GM18907 (cell line): ENCODE results near the gene GRHL3.

ENCODE experiments used
- ATAC-seq: cut with Tn5 transposase; IDR thresholded peaks from one replicate; pipeline ENCODE4 v1.9.1; 2021; ENCODE audit warnings: mild to moderate bottlenecking, moderate library complexity; ENCODE audit not compliant: unreplicated experiment

GRHL3 gene

DNA sequence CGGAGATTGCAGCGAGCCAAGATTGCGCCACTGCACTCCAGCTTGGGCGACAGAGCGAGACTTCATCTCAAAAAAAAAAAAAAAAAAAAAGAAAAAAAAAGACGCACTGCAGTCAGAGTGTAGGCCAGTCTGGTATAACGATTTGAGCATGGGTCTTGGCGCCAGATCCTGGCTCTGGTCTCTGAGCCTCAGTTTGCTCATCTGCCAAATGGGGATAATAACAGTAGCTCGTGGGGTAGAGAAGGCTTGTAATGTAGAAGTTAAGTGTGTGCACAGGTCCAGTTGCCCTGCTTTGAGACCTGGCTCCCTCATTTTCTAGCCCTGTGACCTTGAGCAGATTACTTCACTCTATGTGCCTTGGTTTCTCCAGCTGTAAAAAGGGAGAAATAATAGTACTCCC lies 26.3 kb upstream of the GRHL3 start:
- ATAC-seq: no peak

DNA sequence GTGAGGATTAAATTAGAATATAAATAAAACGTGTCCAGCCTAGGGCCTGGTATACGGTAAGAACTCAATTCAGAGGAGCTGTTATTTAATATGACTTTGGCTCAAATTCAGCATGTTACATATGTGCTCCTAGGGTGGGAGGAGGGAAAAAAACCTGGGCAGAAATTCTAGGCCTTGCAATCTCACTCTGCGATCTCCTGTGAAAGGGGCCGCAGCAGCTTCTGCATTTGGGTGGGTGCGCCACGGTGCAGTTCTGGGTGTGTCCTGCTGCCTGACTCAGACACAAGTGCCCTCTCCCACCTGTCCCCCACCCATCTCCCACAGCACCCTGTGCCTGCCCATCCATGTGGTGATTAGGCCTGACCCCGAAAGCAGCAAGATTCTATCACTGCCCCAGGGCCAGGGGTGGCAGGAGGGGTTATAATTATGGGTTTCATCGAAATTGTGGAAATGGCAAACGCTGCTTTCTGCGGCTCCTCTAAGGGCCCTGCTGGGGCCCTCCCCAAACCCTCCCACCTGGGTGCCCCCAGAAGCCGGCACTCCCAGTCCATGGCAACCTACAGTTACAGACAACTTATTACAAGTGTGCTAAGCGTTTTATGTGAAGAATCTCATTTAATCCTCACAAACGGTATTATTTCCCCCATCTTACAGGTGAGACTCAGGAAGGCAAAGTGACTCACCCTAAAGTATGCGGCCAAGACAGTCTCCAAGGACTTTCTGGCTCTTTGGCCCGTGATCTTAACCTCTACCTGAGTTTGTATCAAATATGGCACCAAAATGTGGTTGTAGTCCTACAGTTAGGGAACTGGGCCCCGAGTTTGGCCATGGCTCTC lies 25.5 kb upstream of the GRHL3 start:
- ATAC-seq: no peak

GRCh38 chr1:24294228-24294672 lies 24.9 kb upstream of the GRHL3 start:
- ATAC-seq: no peak

DNA sequence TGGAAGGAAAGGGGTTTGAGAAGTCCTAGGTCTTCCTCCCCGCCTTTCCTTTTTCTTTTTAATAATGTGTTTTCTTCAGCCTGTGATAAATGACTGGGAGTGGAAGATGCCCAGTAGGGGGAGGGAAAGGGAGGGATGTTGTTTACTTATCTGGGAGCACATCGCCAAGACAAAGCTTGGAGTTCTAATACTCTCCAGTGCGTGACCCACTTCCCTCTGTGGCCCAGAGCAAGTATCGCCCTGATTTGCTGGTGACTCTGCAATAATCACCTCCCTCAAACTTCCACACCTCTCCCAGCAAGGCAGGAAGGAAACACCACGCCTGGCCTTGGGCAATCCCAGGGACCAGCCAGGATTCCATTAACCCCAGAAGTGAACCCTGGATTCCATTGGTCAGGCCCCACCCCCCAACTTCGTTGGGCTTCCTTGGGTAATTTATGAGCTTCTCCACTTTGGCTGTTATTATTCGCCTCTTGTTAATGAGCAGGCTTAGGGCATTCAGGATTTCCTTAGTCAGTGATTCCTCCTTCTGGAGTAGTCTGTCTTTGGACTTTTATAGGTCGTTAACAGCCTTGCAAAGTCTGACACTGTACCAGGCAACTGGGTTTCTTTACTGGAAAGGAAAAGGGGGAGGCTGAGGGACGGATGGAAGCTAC lies 24.3 kb upstream of the GRHL3 start:
- no peak for ATAC-seq

- ATAC-seq: no peak
Observed at GRCh38 chr1:24295535-24295934, 23.6 kb upstream of the GRHL3 start.

DNA sequence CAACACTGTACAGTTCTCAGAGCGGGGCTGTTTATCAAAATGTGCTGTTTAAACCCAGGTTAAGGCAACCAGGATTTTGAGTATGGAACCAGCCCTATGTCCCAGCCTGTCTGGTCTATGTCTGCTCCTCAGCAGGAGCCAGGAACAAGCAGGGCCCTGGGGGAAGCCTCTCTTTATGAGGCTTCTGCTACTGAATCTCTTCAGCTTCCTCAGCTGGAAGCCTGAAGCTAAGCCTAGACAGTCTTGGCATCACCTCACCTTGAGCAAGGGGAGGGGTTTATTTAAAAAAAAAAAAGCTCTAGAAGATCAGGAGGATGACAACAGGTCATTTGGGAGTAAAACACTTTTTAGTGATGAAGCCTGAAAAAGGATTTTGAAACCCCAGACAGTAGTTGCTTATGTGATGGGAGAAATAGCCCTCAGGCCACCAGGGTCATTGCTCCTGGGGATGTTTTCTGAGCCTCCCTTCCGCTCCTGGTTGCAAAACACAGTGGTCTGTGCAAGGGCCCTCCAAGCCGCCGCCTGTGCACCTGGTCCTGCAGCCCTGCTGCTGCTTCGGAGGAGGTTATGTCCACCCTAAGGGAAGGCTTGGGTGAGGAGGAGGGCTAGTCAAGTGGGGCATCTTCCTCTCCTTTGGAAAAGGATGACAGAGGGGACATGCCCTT lies 21.8 kb upstream of the GRHL3 start:
- ATAC-seq: no peak

DNA sequence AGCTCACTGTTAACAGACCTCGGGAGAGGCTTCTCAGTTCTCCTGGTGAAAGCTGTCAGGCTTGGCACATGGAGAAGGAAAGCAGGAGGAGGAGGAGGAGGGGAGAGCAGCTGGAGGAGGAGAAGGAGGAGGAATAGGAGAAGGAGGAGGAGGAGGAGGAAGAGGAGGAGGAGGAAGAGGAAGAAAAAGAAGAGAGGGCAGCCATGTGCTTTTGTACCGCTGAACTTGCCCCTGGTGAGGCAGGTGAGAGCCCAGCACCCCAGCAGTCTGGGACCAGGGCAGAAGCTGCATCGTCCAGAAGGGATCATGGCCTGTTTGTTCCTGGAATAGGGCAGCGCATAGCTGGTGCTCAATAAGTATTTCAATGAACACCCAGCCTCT lies 21.3 kb upstream of the GRHL3 start:
- ATAC-seq: no peak

DNA sequence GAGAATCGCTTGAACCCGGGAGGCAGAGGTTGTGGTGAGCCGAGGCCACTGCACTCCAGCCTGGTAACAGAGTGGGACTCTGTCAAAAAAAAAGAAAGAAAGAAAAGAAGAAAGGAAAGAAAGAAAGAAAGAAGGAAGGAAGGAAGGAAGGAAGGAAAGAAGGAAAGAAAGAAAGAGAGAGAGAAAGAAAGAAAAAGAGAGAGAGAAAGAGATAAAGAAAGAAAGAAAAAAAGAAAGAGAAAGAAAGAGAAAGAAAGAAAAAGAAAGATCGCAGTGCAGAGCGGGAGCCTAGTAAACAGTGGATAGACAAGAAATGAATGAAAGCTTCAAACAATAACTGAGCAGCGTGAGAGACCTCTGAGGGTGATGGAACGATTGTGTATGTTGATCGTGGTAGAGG lies 20.6 kb upstream of the GRHL3 start:
- ATAC-seq: no peak

DNA sequence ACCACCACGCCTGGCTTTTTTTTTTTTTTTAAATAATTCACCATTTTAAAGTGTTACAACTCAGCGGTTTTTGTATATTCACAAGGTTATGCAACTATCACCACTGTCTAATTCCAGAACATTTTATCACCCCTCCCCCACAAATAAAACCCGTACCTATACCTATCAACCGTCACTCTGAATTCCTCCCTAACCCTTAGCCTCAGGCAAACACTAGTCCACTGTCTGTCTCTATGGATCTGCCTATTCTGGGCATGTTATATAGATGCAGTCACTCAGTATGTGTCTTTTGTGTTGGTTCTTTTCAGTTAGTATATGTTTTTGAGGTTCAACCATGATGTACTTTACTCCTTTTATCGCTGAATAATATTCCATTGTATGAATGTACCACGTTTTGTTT lies 19.3 kb upstream of the GRHL3 start:
- no peak for ATAC-seq

DNA sequence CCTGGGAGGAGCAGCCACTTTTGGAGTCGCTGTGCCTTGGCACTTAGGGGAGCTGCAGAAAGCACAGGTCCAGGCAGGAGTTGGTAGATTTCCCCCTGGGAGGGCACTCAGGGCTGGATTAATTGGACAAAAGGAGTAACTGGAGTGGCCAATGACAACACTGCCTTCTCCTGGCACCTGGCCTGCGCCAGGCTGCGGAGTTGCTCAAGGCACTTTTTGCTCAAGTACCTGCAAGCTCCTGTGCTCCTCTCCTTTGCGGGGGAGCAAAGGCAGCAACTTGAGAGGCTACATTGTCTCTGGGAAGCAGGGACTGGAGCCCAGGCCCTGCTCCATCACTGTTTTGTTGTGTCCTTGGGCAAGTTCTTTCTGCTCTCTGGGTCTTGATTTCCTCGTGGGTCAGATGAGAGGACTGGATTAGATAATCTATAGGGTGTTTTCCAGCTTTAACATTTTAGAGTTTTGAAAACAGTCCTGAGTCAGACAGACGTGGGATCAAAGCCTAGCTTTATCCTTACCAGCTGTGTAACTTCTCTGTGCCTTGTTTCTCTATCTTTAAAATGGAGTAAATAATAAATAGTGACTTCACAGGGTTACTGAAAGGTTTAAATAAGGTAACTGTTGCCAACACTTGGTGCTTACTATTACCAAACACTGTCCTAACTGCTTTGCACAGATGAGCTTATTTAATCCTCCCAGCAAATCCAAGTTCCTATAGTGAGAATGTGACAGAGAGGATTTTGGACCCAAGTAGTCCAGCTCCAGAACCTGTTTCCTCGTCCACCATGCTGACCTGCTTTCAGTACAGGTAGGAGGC lies 18.0 kb upstream of the GRHL3 start:
- ATAC-seq: no peak

DNA sequence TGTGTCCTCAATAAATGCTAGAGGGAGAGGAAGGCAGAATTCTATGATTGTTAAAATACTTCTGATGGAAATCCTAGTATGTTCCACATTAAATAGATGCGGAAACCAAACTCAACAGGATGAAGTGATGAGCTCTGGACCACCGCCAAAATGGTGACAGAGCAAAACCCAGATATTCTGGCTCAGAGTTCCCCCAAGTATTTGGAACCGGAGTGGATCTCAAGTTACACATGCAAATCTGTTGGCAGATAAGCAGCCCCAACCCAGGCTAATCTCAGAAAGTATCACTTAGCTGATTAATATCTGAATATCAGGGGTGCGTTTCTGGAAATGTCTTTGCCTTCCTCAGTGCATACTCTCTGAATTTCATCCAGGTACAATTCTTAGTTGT lies 17.4 kb upstream of the GRHL3 start:
- no peak for ATAC-seq

DNA sequence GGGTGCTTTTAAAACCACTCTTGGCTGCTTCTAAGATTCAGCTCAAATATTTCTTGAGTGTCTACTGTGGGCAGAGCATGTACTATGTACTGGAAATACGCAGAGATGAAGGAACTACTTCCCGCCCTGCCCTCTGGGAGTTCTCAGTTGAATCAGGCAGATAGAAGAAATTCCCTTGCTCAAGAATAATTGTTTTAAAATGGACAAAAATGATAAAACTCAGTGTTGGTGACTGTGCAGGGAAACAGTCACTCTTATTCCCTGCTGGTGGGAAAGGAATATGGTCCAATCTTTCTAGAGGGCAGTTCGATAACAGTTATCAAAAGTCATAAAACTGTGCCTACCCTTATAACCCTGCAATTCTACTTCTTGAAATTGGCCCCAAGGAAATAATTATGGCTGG lies 16.9 kb upstream of the GRHL3 start:
- no peak for ATAC-seq

GRCh38 chr1:24303600-24303999 lies 15.6 kb upstream of the GRHL3 start:
- no peak for ATAC-seq

- no peak for ATAC-seq
Observed at GRCh38 chr1:24304763-24305162, 14.4 kb upstream of the GRHL3 start.

DNA sequence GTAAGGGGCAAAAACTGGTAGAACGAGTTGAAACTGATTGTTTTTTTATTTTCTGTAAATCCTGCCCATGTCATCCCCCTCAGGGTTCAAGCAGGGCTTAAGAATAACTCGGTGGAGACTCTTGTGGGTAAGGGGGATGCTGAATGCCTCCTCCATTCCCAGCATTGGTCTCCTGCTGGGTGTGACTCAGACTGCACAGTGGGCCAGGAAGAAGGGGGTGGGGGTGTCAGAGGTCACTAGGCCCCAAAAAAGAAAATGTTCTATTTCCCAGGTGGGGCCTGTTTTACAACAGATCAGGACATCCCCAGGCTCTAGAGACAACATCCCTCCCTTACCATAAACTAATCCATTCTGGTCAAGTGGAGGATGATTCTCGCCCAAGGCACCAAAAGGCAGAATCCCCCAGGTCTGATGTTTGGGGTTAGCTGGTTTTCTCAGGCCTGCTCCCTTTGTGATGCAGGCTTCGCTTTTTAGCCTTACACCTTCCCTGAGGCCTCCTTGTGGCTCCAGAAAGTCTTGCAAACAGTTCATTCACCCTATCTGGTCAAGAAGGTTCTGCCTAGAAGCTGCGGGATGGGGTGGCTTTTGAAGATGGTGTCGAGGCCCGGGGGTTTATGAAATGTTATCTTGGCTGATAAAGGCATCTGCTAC lies 10.7 kb upstream of the GRHL3 start:
- ATAC-seq: no peak

DNA sequence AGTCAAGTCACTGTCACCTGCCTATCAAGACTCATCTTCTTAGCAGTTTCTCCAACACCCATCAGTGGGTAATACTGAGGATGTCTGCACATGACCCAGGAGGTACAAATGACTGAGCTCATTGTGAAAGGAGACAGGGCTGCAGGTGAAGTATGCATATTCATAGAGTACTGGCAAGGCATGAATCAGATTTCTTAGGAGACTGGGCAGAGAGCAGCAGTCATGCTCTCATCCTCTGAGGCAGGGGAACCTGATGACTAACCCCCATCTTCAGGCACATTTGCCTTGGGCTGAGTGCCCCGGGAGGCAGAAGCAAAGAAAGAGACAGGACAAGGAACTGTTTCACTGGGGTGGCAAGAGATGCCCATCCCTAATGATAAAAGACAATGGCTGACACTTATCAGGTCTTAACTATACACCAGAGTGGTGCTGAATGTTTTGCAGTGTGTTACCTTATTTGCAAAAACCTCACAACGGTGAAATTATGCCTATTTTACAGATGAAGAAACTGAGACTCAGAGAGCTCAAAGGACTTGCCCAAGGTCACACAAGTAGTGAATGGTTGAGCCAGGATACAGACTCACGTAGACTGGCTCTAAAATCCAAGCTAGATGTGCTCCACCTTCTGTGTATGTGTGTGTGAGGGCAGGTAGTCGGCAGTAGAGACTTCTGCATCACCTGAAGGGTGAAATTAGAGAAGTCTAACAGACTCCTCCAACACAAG lies 9.2 kb upstream of the GRHL3 start:
- no peak for ATAC-seq

GRCh38 chr1:24311234-24311633 lies 7.9 kb upstream of the GRHL3 start:
- ATAC-seq: no peak

- no peak for ATAC-seq
Observed at GRCh38 chr1:24311741-24312140, 7.4 kb upstream of the GRHL3 start.

DNA sequence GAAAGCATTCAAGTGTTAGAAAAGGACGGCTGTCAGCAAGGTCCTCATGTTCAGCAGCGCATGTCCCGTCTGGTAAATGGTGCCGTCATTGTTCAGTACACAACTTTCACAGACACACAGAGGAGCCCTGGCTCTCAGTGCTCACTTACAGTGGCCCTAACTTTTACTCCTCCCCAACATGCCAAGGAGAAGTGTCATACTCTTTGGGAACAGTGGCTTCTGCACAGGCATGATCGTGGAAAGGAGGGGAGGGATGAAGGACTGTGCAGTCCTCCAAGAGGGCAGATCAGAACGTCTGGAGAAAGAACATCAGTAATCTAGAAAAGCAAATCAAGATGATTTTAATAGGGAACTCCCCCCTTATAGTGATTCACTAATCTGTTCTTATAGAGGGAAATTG lies 3.8 kb upstream of the GRHL3 start:
- no peak for ATAC-seq

- no peak for ATAC-seq
Observed at GRCh38 chr1:24316645-24317044, 2.5 kb upstream of the GRHL3 start.
